Measurements from ENCODE around the gene DAD1.
"Not testable (repeated sequence)": the region's sequence is repeated elsewhere in the genome, so short reads cannot be mapped to it uniquely, and the experiment has no call there.

The DAD1 gene

GRCh38 chr14:22551605-22551997 is 37.4 kb downstream of the DAD1 start:
- DNase-seq, result no peak

- DNase-seq, result peak; percentile 56 to 76
Measured at GRCh38 chr14:22549981-22550673, 38.9 kb downstream of the DAD1 start.

- DNase-seq, result no peak
Measured at GRCh38 chr14:22549324-22549962, 39.6 kb downstream of the DAD1 start.

GRCh38 chr14:22547948-22548750 is 40.9 kb downstream of the DAD1 start:
- no peak for DNase-seq

GRCh38 chr14:22547313-22547947 is 41.6 kb downstream of the DAD1 start:
- no peak for DNase-seq

- DNase-seq, result no peak
Measured at GRCh38 chr14:22546722-22547071, 42.3 kb downstream of the DAD1 start.

GRCh38 chr14:22545842-22546721 is 42.9 kb downstream of the DAD1 start:
- no peak for DNase-seq

- no peak for DNase-seq
Measured at GRCh38 chr14:22544881-22545420, 44.1 kb downstream of the DAD1 start.

GRCh38 chr14:22544406-22544805 is 44.6 kb downstream of the DAD1 start:
- DNase-seq, result no peak

GRCh38 chr14:22543570-22544357 is 45.3 kb downstream of the DAD1 start:
- DNase-seq, result not testable (repeated sequence)

- DNase-seq, result no peak
Measured at GRCh38 chr14:22542360-22542759, 46.7 kb downstream of the DAD1 start.

- DNase-seq, result no peak
Measured at GRCh38 chr14:22541721-22542120, 47.3 kb downstream of the DAD1 start.

- no peak for DNase-seq
Measured at GRCh38 chr14:22540811-22541360, 48.1 kb downstream of the DAD1 start.

GRCh38 chr14:22540293-22540692 is 48.7 kb downstream of the DAD1 start:
- DNase-seq, result no peak

GRCh38 chr14:22539831-22540230 is 49.2 kb downstream of the DAD1 start:
- DNase-seq, result peak in 1 of 2 donors; percentile 32

GRCh38 chr14:22538671-22539228 is 50.3 kb downstream of the DAD1 start:
- no peak for DNase-seq

GRCh38 chr14:22537436-22538310 is 51.4 kb downstream of the DAD1 start:
- DNase-seq, result no peak

- peak; percentile 76 to 80 for DNase-seq
Measured at GRCh38 chr14:22536853-22537338, 52.1 kb downstream of the DAD1 start.

GRCh38 chr14:22535916-22536315 is 53.1 kb downstream of the DAD1 start:
- no peak for DNase-seq
